ENCODE results near the gene KLRC2.
"Not testable (repeated sequence)": the region's sequence is repeated elsewhere in the genome, so short reads cannot be mapped to it uniquely, and the experiment has no call there.

The KLRC2 gene

GRCh38 chr12:10435816-10436215 lies at the start of gene KLRC2:
TSS of gene KLRC2 (minus strand) at chr12:10436010. CDS start at chr12:10435986, 24 bp downstream.
- DNase-seq (ENCODE audit: low read depth), result not testable (repeated sequence)

- DNase-seq (ENCODE audit: low read depth), result not testable (repeated sequence)
These were observed 46.1 kb upstream of the KLRC2 start for GRCh38 chr12:10481901-10482300.

DNA sequence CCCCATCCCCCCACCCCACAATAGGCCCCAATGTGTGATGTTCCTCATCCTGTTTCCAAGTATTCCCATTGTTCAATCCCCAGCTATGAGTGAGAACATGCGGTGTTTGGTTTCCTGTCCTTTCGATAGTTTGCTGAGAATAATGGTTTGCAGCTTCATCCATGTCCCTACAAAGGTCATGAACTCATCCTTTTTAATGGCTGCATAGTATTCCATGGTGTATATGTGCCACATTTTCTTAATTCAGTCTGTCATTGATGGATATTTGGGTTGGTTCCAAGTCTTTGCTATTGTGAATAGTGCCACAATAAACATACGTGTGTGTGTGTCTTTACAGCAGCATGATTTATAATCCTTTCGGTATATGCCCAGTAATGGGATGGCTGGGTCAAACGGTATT lies 37.0 kb upstream of the KLRC2 start:
- not testable (repeated sequence) for DNase-seq (ENCODE audit: low read depth)

DNA sequence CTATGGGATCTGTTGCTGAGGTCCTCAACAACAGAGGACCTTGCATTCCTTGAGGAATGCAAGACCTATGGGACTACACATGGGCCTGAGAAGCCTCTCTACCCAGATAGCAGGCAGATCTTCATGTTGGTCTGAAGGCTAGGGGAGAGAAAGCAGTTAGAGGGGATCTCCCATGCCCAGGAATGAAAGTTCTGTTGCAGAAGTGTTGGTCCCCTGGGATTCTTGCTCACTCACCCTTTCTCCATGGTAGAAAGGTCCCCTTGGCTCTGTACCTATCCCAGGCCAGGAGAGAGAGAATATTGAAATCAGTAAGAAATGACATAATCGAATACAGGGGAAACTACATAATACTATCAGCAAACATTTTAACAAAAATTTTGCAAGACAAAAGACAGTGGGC lies 33.9 kb upstream of the KLRC2 start:
- DNase-seq (ENCODE audit: low read depth), result no peak

DNA sequence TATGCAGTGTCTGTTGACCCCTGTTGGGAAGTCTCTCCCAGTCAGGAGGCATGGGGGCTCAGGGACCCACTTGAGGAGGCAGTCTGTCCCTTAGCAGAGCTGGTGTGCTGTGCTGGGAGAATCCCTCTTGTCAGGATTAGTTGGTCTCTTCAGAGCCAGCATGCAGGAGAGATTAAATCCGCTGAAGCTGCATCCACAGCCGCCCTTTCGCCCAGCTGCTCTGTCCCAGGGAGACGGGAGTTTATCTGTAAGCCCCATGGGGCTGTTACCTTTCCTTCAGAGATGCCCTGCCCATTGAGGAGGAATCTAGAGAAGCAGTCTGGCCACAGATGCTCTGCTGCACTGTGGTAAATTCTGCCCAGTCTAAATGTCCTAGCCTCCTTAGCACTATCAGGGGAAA lies 30.5 kb upstream of the KLRC2 start:
- DNase-seq (ENCODE audit: low read depth), result no peak

DNA sequence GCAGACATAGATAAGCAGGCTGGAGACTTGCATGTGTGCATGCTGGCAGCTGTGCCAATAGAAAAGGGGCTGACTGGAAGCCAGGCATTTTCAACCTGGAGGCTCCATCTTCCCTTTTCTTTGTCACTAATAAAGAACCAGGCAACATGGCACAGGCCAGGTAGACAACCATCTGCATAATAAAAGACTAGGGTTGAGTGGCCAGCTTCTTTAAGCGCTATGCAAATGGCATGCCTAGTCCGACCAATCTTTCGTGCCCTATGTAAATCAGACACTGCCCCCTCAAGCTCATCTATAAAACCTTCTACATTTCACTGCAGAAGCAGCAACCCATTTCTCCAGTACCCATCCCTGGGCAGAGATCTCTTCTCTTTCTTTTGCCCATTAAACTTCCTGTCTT lies 21.9 kb upstream of the KLRC2 start:
- DNase-seq (ENCODE audit: low read depth), result no peak

DNA sequence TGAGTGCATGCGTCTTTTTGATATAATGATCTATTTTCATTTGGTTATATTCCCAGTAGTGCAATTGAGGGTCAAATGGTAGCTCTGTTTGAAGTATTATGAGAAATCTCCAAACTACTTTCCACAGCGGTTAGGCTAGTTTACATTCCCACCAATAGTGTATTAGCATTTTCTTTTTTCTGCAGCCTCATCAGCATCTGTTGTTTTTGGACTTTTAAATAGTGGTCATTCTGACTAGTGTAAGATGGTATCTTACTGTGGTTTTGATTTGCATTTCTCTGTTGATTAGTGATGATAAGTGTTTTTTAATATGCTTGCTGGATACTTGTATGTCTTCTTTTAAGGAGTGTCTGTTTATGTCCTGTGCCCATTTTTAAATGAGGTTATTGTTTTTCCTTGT lies 21.0 kb upstream of the KLRC2 start:
- DNase-seq (ENCODE audit: low read depth), result no peak

DNA sequence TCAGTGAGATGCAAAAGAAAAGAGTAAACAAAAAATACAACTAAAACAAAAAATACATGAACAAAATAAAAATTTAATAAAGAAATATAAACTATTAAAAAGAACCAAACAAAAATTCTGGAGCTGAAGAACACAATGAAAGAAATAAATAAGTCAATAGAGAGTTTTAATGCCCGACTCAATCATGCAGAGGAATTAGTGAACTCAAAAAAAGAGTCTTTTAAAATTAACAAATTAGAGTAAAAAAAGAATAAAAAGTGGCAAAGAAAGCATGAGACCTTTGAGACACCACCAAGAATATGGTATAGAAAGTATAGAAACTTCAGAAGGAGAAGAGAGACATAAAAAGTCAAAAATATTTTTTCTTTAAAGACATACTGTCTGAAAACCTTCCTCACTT lies 20.0 kb upstream of the KLRC2 start:
- no peak for DNase-seq (ENCODE audit: low read depth)

- DNase-seq (ENCODE audit: low read depth), result no peak
These were observed 18.7 kb upstream of the KLRC2 start for GRCh38 chr12:10454531-10454930.

DNA sequence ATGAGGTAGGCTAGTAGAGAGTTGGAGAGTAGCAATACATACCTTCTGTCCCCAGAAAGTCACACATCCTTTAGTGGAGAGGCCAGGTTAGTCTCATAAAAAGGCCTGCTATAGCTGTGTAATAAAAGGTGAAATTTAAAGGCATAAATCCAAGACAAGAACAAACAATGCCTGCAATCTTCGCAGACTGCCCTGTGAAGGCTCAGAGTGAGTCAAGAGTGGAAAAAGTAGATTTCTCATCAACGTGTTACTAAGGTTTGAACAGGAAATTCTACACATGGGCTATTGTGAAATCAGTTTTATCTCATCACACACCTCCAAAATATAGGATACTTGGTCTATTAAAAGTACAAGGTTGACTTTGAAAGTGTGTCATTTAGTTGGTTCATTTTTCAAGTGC lies 17.3 kb upstream of the KLRC2 start, which contains the start of gene KLRC1:
Gene KLRC1, minus strand, starts transcription at position 222 of the 400 bp plus-strand sequence. CDS start 2,221 bp downstream, outside the sequence.
- DNase-seq (ENCODE audit: low read depth), result no peak

DNA sequence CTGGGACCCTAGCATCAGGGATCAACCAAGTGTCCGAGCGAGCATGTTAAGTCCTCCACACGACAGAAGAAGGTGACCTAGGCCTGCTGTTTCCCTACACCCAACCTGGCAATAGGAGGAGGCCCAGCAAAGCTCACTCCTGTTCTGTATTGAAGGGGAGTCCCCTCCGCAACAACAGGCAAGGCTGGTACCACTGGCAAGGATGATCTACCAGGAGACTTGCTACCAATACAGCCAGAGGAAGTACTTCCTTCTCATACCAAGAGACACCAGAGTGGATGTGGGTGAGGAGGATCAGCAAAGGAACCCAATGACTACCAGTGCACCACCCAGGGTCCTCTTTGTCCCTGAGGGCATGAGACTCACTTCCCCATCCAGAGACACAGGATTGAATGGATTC lies 12.4 kb upstream of the KLRC2 start:
- DNase-seq (ENCODE audit: low read depth), result no peak

GRCh38 chr12:10446052-10446451 lies 10.2 kb upstream of the KLRC2 start:
- not testable (repeated sequence) for DNase-seq (ENCODE audit: low read depth)

DNA sequence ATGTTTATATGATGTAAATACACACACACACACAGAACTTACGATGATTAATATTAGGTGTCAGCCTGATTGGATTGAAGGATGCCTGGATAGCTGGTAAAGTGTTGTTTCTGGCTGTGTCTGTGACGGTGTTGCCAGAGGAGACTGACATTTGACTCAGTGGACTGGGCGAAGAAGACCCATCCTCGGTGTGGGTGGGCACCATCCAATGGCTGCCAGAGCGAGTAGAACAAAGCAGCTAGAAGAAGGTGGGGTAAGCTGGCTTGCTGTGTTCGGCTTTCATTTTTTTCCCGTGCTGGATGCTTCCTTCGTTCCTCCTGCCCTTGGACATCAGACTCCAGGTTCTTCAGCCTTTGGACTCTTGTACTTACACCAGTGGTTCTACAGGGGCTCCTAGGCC lies 5.3 kb upstream of the KLRC2 start:
- not testable (repeated sequence) for DNase-seq (ENCODE audit: low read depth)

DNA sequence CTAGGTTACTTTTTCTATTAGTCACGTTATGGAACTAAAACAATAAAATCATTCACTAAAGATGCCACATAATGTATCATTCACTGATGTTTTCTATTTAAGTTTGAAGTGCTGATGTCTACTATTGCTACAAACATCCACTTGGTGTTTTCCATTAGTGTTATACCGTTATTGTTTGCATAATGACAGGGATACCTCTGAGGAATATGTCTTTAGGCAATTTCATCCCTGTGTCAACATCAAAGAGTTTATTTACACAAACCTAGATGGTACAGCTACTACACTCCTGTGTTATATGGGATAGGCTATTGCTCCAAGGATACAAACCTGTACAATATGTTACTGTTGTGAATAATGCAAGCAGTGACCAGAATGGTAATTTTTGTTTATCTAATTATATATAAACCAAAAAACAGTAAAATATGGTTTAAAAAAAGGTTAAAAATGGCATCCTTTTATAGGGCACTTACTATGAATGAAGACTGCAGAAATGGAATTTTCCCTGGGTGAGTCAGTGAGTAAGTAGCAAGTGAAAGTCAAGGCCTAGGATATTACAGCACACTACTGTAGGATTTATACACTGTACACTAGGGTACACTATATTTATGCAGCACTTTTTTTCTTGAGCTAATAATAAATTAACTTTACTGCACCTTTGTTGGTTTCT lies 3.9 kb upstream of the KLRC2 start:
- DNase-seq (ENCODE audit: low read depth), result not testable (repeated sequence)

GRCh38 chr12:10437601-10438000 lies 1.8 kb upstream of the KLRC2 start:
- DNase-seq (ENCODE audit: low read depth), result not testable (repeated sequence)

- not testable (repeated sequence) for DNase-seq (ENCODE audit: low read depth)
These were observed 5.2 kb downstream of the KLRC2 start for GRCh38 chr12:10430623-10431022.

DNA sequence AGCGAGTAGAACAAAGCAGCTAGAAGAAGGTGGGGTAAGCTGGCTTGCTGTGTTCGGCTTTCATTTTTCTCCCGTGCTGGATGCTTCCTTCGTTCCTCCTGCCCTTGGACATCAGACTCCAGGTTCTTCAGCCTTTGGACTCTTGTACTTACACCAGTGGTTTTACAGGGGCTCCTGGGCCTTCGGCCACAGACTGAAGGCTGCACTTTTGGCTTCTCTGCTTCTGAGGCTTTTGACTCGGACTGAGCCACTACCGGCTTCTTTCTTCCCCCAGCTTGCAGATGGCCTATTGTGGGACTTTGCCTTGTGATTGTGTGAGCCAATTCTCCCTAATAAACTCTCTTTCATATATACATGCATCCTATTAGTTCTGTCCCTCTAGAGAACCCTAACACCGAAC lies 9.9 kb downstream of the KLRC2 start:
- DNase-seq (ENCODE audit: low read depth), result not testable (repeated sequence)

GRCh38 chr12:10424260-10424899 lies 11.4 kb downstream of the KLRC2 start:
- not testable (repeated sequence) for DNase-seq (ENCODE audit: low read depth)

DNA sequence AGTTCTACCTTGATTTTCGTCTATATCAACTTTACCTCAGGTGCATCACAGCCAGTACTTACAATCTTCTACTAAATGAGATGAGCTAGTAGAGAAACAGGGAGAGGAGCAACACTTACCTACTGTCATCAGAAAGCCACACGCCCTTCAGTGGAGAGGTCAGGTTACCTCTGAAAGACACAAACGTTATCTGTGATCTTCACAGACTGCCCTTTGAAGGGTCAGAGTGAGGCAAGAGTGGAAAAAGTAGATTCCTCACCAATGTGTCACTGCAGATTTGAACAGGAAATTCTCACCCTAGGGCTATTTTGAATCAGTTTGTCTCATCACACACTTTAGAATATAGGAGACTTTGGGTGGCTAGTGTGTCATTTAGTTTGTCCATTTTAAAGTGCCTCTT lies 13.7 kb downstream of the KLRC2 start:
- DNase-seq (ENCODE audit: low read depth), result not testable (repeated sequence)

DNA sequence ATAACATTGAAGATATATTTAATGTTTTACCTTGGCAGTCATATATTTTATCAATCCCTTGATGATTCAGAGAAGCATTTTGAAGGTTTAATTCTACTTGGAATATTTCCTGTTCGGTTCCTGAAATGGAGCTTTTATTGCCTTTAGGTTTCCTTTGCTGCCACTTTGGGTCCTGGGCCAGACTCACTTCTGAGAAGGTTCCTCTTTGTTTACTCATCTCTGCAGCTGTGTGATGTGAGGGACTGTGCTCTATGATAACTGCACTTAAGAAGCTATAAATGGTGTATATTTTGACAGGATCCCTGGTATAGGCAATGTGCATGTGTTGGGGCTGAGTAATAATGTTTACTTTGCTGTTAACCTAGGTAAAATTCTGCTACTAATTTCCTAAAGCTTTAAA lies 15.5 kb downstream of the KLRC2 start, which contains the start of gene KLRC3:
Gene KLRC3, minus strand, starts transcription at position 262 of the 400 bp plus-strand sequence. Its CDS starts 45 bp downstream, at position 217.
- DNase-seq (ENCODE audit: low read depth), result not testable (repeated sequence)

DNA sequence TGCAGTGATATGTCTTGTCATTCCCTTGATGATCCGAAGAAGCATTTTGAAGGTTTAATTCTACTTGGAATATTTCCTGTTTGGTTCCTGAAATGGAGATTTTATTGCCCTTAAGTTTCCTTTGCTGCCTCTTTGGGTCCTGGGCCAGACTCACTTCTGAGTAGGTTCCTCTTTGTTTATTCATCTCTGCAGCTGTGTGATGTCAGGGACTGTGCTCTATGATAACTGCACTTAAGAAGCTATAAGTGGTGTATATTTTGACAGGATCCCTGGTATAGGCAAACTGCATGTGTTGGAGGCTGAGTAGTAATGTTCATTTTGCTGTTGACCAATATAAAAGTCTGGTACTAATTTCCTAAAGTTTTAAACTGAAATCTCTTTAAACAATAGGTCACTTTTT lies 26.4 kb downstream of the KLRC2 start, which contains the start of gene KLRC4:
Gene KLRC4, minus strand, starts transcription at position 366 of the 400 bp plus-strand sequence. Its CDS starts 182 bp downstream, at position 184.
- DNase-seq (ENCODE audit: low read depth), result no peak

DNA sequence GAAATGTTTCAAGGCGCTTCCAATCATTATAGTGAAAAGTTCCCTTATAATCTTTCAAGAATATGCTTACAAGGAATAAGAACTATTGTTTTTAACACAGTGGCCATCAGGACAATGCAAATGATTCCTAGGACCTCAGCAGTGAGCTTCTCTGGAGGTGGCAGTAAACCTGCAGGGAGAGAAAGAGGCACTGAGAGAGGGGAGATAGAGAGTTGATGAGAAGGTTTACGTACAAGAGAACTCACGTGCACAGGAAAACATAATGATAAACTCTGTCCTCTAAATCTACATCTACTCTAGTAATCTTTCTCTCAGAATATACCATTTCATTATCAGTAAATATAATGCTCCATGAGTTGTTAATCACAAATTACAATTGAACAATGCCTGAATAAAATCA lies 27.0 kb downstream of the KLRC2 start:
- no peak for DNase-seq (ENCODE audit: low read depth)

DNA sequence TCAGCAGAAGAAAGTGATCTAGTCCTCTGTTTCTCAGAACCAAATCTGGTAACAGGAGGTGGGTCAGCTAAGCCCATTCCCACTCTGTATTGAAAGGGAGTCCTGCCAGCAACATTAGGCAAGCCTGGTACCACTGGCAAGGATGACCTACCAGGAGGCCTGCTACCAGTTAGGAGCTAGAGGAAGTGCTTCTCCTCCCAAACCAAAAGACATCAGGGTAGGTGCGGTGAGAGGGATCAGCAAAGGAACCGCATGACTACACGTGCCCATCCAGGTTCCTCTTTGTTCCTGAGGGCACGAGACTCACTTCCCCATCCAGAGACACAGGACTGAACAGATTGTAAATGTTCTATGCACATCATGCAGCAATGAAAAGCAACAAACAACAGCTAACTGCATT lies 29.1 kb downstream of the KLRC2 start:
- DNase-seq (ENCODE audit: low read depth), result no peak
